ENCODE data around the gene SH3RF3.

The SH3RF3 gene

GRCh38 chr2:109407276-109408042, 278.5 kb downstream of the SH3RF3 start:
- TF ChIP-seq CTCF (conservative IDR thresholded peaks at IDR 0.05), result peak; percentile 31; the same call in 1 of the 2 replicates
- H3K27ac ChIP-seq, result peak overlapping the region; percentile 66

GRCh38 chr2:109408043-109408335, 279.0 kb downstream of the SH3RF3 start:
- peak overlapping the region; percentile 66 for H3K27ac ChIP-seq
- no peak for TF ChIP-seq CTCF (conservative IDR thresholded peaks at IDR 0.05)

- TF ChIP-seq CTCF (conservative IDR thresholded peaks at IDR 0.05), result no peak
- H3K27ac ChIP-seq, result no peak overlapping the region
Measured at GRCh38 chr2:109409321-109410038, 280.5 kb downstream of the SH3RF3 start.

- H3K27ac ChIP-seq, result peak overlapping the region; percentile 36
- no peak for TF ChIP-seq CTCF (conservative IDR thresholded peaks at IDR 0.05)
Measured at GRCh38 chr2:109410039-109410815, 281.2 kb downstream of the SH3RF3 start.

GRCh38 chr2:109411640-109412325, 282.8 kb downstream of the SH3RF3 start:
- TF ChIP-seq CTCF (conservative IDR thresholded peaks at IDR 0.05), result no peak
- H3K27ac ChIP-seq, result peak overlapping the region; percentile 36; the same call in 1 of the 2 replicates

GRCh38 chr2:109415581-109416013, 286.6 kb downstream of the SH3RF3 start:
- TF ChIP-seq CTCF (conservative IDR thresholded peaks at IDR 0.05), result no peak
- no peak overlapping the region for H3K27ac ChIP-seq
